Measurements from ENCODE around the gene NTM.

DNA sequence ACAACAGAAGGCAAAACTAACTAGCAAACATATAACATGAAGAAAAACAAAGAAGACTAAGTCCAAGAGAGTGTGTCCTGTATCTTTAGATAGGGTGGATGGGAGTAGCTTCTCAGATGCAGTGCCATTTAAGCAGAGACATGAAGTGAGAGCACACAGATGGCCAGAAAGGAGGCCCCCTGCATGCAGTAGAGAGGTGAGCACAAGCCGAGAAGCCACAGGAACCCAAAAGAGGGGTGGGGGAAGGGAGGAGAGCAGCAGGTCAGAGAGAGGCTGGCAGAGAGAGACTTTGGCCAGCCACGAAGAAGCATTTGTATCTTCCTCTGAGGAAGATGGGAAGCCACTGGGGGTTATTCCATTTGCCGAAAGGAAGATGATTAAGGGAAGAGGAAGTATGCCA lies 86.7 kb downstream of the NTM start:
- TF ChIP-seq, protein P1, sequence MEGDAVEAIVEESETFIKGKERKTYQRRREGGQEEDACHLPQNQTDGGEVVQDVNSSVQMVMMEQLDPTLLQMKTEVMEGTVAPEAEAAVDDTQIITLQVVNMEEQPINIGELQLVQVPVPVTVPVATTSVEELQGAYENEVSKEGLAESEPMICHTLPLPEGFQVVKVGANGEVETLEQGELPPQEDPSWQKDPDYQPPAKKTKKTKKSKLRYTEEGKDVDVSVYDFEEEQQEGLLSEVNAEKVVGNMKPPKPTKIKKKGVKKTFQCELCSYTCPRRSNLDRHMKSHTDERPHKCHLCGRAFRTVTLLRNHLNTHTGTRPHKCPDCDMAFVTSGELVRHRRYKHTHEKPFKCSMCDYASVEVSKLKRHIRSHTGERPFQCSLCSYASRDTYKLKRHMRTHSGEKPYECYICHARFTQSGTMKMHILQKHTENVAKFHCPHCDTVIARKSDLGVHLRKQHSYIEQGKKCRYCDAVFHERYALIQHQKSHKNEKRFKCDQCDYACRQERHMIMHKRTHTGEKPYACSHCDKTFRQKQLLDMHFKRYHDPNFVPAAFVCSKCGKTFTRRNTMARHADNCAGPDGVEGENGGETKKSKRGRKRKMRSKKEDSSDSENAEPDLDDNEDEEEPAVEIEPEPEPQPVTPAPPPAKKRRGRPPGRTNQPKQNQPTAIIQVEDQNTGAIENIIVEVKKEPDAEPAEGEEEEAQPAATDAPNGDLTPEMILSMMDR (conservative IDR thresholded peaks at IDR 0.05 in 1 of 2, IDR thresholded peaks at IDR 0.05 in 1 of 2; ENCODE audit: low read depth in 1 of 2, low read length in 2 of 2): no peak
- TF ChIP-seq EZH2 (IDR thresholded peaks at IDR 0.05; ENCODE audit: low read length, missing control alignments): no peak
